Stimulated activated CD4-positive, alpha-beta T cell treated with anti-CD3 and anti-CD28 coated beads, Interleukin-1b, Interleukin-23, amount 100 ng/mL, for 1 hour (primary cell): ENCODE data around the gene PSG3.
"Not testable (repeated sequence)": the region's sequence is repeated elsewhere in the genome, so short reads cannot be mapped to it uniquely, and the experiment has no call there.

ENCODE experiments used
- DNase-seq, 2 donors: peaks; one replicate each; pipeline ENCODE4 v3.0.0-alpha.2; 2020; ENCODE audit warnings: low read depth in 2 of 2

PSG3 gene

DNA sequence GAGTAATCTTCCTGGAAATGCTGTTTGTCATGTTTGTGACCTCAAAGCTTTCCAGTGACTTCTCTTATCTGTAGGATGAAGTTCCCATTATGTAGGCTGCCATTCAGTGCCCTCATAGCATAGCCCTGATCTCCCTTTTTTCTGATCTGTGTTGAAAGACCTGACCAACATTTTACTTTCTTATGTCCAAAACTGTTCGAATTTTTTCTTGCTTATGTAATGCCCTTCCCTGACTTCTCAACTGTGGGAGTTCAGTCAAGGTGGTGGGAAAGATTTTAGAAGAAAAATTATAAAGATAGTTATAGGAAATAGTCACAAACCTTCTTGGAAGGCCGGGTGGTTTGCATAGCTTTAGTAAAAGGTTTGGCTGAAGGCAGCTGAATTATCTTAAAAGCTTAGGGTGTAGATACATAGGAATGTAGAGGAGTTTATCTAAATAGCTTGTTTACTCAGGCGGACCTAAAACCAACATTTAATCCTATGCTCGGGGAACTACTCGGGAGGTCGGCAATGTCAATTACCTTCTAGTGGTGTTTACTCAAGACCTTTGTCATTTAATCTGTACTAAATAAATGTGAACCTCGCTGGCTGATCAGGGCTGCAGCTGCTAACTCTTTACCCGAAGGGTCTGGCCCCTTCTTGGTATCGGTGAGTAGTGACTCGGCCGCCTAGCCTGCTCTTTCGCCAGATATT lies 44.3 kb downstream of the PSG3 start:
- no peak for DNase-seq

- no peak for DNase-seq
Observed at GRCh38 chr19:42693760-42694350, 46.4 kb downstream of the PSG3 start.

- DNase-seq, result no peak
Observed at GRCh38 chr19:42683917-42684513, 56.3 kb downstream of the PSG3 start.

- not testable (repeated sequence) for DNase-seq
Observed at GRCh38 chr19:42676326-42676725, 64.0 kb downstream of the PSG3 start.

GRCh38 chr19:42674549-42674948 lies 65.7 kb downstream of the PSG3 start:
- not testable (repeated sequence) for DNase-seq
